Endometrium (tissue), 2 donors: ENCODE results near the gene ADM.

Experiments used
- FAIRE-seq: peaks from 2 replicates; lab custom pipeline; 2012; peaks lifted over from hg19 to GRCh38; lab: Jason Lieb, UNC
- donor health status: control.
- donor health status: control.

Gene ADM

DNA sequence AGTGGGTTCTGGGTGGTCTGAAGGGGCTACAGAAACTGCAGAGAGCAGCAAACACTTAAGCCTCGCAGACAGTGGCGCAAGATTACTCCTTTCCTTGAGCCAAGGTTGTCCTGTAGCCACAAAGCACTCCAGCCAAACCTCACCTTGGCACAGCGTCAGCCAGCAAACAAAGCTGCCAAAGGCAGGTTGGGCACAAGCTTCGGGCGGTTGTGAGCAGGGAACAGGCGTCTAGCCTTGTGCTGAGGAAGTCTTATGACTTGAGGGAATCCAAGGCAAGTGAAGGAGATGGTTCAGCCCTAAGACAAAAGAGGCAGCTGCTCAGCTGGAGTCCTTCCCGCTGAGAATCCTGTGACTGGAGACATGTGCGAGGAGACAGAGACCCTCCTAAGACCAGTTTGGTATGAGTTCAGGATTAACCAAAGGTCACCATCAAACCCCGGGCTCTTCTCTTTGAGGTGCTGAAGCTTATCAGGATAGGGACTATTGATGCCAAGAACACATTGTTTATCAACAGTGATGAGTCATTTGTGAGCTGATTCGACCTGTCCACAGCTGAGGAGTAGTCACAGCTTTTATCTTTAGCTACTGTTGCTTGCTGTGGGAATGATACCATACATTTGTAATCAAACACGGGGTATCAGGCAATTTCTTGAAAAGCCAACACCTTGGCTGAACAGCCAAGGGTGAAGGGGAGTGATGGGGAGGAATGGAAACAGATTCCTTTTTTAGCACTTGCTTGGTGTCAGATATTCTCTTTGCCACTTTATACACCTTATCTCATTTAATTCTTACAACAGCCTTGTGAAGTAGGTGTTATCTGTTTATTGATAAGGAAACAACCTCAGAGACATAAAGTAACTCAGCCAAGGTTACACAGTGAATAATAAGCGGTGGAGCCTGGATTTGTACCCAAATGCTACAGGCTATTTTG, 4.6 kb downstream of the ADM start:
- FAIRE-seq: no peak

DNA sequence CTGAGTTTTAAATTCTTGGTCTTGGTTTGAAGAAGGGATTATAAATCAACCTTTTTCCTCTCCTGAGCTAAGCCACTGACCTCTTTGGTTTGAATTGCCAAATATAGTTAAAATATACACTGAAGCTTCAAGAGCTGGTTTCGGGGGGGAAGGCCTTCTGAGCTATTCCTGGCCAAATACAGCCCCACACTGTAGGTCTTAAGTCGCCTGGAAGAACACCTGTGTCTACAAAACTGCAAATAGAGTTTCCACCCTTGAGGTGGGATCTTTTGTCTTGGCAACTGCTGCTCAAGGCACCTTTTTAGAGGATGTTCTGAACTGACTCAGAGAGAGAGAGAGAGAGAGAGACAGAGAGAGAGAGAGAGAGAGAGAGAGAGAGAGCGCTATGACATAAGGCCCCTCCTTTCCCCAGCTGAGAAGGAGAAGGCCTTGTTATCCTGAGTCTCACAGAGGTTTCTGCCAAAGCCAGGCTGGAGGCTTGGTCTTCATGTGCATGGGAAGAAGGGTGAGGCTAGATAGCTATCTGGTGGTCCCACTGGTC, 5.5 kb downstream of the ADM start:
- no peak for FAIRE-seq

DNA sequence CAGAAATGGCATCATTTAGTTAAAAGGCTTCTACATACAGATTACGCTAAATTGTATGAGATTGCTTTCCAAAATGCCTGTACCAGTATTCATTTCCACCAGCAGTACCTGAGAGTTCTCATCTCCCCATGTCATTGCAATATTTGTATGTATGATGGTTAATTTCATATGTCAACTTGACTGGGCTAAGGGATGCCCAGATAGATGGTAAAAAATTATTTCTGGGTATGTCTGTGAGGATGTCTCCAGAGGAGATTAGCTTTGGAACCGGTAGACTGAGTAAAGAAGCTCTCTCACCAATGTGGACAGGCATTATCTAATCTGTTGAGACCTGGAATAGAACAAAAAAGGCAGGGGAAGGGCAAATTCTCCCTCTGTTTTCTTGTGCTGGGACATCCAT, 6.9 kb downstream of the ADM start:
- FAIRE-seq: no peak

DNA sequence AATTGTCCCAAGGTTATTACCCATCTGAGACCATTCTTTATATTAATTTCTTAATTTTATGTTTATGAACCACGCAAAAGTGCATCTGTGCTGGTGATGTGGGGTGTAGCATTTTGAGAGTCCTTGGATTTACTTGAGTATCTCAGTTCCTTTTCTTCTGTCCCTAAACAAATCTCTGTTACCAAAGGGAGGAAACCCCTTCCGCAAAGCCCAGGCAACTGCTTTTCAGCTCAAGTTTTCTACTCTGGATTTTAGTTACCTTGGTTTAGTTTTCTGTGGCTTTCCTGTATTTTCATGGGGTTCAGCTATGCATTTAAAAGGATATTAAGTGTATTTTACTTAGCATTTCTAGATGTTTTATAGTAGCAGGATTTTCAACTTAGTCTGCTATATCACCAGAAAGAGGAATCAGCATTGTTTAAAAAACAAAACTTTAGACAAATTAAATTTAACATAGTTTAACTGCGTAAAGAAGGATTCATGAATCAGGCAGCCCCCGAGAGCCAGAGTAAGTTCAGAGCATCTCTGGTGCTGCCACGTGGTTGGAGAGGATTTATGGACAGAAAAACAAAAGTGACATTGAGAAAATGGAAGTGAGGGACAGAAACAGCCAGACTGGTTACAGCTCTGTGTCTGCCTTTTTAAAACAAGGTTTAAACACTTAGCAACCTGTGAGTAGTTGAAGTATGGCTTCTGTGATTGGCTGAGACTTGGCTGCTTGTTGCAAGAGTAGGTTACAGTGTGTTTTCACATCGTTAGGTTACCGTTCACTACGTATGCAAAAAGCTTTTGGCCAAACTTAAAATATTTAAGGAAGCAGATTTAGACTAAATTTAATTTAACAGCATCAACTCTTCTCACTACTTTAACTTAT, 9.6 kb downstream of the ADM start:
- FAIRE-seq: peak; percentile 26

DNA sequence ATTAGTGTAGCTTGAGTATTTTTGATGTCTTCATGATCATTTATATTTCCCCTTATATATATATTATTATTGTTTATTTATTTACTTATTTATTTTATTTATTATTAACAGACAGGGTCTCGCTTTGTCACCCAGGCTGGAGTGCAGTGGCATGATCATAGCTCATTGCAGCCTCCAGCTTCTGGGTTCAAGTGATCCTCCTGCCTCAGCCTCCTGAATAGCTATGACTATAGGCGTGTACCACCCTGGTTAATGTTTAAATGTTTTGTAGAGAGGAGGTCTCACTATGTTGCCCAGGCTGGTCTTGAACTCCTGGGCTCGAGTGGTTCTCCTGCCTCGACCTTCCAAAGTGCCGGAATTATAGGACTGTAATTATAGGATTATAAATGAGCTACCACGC, 10.2 kb downstream of the ADM start:
- FAIRE-seq: no peak

DNA sequence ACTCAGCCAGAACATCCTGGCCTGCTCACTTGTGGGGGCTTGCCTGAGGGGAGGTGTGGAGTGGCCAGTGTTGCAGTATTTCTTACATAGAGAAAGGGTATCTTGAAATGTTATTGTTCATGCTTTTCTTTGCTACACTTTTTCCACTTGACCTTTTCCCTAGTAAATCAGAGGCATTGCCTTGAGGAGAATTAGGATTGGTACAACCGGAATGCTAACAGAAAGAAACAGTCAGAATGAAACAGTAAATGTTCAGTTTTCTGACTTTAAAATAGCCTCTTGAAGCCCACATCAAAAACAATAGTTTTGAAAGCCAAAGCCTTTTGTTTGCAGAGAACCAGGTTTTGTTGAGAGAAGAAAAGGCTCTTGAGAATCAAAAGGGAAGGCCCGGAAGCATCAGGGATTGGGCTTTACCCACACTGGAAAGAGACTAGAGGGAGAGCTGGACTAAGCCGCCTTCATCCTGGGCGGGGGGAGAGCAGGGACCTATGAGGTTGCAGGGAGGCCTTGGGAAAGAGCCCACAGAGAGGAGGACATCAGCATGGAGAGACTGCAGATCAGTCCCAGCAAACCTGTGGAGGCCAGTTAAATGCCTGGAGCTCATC, 12.4 kb downstream of the ADM start:
- FAIRE-seq: no peak

DNA sequence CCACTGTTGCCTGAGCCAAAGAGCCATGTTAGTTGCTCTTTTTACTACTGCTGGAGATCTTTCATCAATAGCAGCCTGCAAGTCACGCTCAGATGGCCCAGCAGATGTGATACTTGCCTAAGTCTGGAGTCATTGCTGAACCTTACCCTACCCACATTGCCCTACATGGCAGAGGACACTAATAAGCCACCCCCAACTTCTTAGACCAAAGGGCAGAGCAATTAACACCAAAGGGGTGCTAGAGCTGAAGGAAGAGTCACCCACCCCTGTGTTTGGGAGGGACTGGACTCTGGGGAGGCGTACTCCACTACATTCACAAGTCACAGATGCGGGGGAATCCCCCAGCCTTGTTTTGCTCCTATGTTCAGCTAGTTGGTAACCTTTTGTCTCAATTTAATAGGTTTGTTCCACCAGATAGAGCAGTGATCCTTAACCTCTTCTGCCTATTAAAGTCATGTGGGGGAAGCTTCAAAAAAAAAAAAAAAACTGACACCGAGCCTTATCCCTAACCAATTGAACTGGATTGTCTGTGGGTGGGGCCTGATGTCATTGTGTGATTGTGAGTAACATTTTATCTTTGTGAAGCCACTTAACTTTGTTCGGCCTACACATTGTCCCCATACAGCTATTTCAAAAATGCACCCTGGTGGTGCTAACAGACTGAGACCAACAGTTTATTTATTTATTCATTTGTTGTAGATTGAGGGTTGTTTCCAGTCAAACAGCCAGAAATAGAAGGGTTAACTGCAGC, 13.1 kb downstream of the ADM start:
- no peak for FAIRE-seq

DNA sequence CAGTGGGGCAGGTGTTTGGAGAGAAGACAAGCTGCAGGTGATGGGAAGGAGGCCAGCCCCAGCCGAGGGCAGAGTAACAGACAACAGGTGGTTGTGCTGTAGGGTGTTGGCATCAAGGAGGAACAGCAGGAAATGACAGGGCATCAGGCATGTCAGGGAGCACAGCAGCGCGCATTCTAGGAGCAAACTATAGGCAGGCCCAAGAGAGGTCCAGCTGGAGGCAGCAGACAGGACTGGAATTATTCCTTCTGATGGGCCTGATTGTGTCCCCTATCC, 13.6 kb downstream of the ADM start:
- FAIRE-seq: no peak

DNA sequence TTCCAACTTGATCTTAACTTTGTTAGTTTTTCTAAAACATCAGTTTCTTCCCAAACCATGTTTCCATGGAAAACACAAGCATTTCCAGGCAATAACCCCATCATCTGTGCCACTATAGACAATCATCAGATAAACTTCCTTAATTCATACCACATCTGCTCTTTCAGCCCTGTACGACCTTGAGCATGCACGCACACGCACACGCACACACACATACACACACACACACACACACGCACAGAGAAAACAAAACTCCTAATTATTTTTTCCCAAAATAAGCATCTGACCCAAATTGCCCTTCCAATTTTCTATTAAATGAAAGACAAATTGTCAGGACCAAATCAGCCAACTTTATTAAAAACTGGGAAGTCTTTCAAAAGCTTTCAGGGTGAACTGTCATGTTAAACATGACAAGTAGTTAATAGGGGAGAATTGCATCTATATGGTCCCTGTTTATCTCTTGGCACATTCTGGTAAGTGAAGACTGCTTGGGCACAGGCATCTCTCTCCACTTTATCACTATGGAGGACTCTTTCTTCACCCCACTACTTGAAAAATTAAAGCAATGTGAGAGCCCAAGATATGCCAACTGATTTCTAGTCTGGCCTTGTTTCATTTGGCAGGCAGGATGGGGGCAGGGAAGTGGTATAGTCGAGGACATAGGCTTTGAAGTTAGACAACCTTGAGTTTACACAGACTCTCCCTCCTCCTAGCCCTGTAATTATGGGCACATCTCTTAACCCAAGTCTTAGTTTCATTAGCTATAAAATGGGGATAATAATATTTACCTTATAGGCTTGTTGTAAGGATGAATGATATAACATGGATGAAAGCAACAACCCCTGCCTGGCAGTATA, 15.1 kb downstream of the ADM start:
- FAIRE-seq: no peak

DNA sequence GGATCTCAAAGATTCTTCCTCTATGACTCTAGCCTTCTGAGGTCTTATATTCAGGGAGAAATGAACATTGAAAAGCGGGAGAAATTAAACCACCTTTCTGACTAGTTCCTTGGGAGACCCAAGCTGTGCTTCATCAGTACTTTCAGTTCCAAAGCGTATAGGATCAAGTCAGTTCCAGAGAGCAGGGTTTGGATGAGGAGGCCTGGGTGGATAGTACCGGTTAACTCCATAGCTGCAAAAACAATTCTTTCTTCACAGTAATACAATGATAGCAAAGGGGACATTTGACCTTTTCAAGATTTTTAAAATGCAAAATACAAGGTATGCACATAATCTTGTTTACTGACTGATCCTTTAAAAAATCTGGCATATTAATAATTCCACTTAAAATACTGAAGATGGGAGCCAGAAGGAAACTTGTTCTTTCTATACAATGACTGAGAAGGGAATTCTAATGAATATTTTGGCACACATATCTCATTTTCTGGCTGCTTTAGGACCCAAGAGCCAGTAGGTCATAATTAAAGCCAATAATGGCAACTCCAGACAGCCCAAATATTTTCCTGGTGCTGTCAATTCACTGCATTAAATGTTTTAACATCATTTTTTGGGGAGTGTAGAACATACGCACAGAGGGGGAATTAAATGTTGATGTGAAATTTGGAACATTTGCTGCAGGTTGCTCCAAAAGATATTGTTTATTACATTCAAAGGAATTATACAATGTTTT, 16.0 kb downstream of the ADM start:
- FAIRE-seq: no peak

DNA sequence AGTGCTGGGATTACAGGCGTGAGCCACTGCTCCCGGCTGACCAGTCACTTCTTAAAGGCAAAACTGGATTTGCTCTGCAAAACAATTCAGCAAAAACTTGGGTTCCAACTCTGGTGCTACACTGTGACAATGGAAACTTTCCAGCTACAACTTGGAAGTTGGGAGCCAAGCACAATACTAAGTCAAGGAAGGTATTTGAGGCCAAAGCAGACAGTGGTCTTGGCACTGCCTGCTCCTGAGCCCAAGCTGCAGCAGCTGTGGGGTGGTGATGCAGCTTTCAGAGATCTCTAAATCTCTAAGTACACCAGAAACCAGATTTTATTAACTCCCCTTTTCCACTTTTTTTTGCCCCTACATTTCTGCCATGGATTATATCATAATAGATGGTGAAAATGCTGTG, 17.5 kb downstream of the ADM start:
- FAIRE-seq: no peak

DNA sequence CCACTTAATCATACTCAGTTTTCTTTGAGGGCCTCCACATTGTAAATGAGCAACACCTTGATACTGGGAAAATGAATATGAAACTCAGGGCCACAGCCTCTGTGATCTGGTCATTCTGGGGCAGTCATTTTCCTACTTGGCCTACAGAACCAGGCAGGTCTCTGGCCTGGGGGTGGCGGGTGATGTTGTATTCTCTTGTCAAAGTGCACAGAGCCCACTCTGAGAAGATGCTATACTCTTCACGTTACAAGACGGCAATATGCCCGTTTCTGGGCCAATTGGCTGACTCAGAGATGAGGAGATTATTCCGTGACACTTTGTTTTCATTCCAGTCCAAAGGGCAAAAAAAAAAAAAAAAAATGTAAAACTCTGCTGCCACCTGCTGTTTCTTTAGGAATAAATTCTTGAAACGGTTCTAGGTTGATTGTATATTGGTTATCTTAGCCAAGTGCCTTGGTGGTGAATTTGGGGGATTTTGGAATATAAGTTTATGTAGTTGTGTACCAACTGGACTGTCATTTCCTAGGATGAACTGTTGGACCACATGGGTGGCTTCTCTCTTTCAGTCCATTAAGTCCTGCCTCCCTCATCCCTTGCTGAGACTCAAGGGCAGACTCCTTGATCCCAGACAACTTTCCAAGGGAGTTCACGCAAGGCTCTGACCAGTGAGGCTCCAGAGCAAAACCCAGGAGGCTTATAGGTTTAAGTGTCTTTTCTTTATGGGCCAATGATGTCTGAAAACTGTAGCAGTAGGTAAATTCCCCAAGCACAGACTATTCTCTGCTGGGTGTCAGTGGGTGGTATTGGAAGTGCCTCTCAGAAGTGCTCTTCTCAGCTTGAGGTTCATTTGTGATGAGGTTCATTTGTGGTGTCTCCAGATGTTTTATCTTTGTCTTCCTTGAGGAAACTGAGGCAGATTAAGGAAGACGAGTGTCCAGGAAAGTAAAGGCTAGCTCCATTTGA, 18.2 kb downstream of the ADM start:
- peak; percentile 74 for FAIRE-seq

DNA sequence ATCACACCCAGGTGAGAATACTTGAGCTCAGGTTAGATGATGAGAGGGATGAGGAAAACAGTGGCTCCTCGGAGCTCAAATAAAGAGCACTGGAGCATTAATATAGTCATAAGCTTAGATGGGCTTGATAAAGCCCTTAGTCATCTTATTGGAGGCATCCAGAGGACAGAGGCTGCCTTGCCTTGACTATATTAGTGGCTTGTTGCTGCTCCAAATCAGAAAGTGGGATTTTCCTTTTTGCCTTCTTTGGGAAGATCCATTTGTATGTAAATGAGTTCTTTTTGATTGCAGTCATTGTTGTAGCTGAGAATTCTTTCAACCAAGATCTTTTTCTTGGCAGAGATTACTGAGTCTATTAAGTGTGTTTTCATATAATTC, 18.9 kb downstream of the ADM start:
- FAIRE-seq: no peak

DNA sequence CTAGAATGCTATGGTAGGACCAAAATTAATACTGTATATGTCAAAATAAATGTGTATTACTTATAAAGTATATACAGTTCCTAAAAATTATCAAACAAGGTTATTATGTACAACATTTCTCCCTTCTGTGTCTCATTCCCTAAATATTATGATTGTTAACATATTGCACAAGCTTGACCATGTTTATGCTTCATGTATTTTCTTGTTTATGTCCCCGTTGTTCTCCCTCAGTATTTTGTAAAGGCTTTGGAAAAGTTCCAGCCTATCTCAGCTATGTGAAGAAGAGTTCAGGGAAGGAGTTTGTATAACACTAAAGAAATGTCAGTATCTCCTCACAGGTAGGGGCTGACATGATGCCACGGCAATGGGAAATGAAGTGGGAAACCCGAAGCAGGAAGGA, 19.6 kb downstream of the ADM start:
- no peak for FAIRE-seq

DNA sequence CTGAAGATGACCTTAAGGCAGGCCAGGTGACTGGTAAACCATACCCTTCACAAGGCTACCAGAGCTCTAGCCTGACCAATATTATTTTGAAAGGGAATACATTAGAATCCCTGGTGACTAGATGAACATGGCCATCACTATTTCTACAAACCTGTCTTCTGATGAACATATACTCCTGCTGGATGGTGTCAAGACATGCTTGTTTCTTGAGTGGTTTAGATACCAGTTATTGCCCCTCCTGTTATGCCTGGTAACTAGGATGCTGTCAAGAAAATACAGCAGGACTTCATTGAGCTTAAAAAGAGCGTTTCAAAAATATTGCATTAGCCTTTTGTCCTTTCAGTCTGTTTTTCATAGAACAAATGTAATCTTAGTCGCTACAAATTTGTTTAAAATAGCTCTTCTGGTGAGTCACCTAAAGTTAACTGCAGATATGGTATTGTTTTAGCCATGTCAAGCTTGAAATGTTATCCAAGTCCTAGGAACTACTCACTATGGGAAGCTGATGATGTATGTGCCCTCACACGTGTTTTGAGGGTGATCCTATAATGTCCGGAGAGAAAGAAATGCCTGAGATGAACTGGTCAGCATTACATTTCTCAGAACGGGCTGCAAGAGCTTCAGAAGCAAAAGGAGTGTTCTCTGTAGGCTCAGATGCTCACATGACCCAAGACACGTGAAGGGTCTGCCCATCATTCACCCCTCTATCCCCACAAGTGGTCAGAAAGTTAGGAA, 20.6 kb downstream of the ADM start:
- FAIRE-seq: no peak

DNA sequence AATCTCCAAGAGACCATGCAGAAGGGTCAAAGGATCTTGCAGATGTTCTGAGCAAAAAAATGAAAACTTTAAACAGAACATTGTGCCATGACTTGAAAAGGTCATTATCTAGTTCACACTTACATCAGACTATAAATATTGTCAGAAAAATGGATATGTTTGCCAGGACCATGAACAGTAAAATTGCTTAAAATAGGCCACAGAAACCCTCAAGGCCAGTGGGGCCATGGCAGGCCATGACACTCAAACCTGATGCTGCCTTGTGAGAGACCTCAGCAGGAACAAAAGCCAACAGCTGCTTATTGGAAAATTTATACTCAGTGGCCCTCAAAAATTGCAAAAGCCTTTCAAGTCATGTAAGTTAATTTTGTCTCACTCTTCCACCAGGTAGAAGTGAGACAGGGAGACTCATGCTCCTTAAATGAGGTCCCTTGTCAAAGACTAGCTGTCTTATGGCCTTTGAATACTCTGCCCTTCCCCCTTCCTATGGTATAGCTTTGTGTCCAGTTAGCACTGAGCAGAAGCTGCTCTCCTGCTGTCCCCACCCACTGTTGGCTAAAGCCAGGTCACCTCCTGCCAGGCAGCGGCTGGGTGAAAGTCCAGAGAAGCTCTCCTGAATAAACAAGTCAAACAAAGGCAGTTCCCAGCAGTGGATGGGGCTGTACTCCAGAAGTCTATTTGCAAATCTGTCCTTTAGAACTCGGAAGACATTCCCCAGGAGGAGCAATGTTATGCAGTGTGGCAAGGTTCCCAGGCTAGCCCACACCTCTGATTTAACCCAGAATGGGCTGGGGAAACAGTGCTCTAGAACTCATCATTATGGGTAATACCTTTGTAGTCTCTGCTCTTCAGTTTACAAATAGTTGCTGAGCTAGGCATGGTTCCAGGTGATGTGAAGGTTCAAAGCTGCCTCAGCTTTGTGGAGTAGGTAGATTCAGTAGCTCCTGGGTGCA, 21.4 kb downstream of the ADM start:
- no peak for FAIRE-seq

DNA sequence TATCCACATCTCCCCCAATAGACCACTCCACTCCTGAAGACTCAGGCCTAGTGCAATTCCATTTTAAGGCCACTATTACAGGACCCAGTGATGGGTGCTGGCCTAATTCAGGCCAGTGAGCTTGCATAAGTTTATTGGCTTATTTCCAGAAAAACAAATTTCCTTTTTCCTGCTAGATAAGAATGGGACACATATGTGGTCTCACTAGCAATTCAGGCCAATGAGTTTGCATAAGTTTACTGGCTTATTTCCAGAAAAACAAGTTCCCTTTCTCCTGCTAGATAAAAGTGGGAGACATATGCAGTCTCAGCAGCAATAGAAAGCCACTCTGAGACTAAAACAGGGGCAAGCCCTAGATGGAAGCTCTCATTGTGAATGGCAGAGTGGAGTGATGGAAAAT, 22.4 kb downstream of the ADM start:
- FAIRE-seq: no peak
